ENCODE results near the gene PHACTR3. TPM values are rescaled to one million over a fixed set of nuclear protein-coding genes. Genes with fewer than 3 reads are reported as not detected.

The PHACTR3 gene
- total RNA-seq, 1 experiment from 2014 or later = 0.11 TPM

DNA sequence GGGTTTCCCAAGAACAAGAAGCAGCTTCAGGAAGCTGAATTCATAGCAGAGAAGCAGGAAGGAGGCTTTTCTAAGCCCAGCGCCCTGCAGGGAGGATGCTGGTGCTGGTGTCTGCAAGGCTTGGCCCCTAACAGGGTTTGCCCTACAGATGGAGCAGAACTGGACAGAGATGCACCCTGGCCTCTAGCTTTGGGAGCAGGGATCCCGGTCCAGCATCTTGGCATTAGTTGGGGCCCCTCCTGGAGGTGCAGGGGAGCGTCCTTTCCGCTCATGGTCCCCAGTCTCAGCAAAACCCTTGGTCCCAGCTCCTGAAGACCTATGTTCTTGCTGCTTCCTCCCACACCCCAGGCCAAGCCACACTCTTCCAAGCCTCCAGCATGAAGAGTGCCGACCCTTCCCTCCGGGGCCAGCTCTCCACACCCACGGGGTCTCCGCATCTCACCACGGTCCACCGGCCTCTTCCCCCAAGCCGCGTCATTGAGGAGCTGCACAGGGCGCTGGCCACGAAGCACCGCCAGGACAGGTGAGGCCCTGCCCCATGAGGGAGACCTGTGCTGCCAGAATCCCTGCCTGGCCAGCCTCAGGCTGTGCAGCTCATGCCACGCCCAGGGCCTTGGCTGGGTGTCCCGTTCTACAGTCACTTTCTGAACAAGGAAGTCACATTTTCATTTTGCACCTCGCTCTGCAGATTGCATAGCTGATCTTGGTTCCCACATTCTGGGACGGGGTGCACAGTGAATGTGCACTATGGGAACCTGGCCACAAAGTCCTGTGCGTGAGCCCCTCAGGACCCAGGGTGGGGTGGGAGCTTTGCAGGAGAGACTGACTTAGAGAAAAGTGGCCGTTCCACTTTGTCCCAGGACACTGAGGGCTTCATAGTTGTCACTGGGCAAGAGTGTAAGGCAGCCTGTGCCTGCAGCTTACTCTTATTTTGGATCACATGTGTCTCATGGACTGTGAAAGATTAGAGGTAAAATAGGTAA is 168.9 kb downstream of the PHACTR3 start:
- POLR2A ChIA-PET = no interaction called here
- no peaks in the 10 kb centered on the region for H3K9me3 Mint-ChIP-seq (ENCODE audit: unreplicated experiment)
- Histone ChIP-seq H3K36me3 (ENCODE audit: control insufficient read depth, insufficient read depth, low read length) (no peaks in the 10 kb centered on the region), H3K4me3 (ENCODE audit: low read depth, low read length) (no peak overlapping the region), H3K4me1 (no peaks in the 10 kb centered on the region), H3K9me3 (no peaks in the 10 kb centered on the region), H3K27me3 (replicated peaks; ENCODE audit: control insufficient read depth, insufficient read depth, low read length) (no peaks in the 10 kb centered on the region)
- H3K27me3 Mint-ChIP-seq (ENCODE audit: insufficient read depth, unreplicated experiment) = peaks cover 15% of the 10 kb centered on the region
- H3K36me3 Mint-ChIP-seq (ENCODE audit: insufficient read depth, unreplicated experiment) = no peaks in the 10 kb centered on the region
- no peaks in the 10 kb centered on the region for H3K4me1 Mint-ChIP-seq (ENCODE audit: low read depth, unreplicated experiment)
- no peak overlapping the region for H3K27ac Mint-ChIP-seq (ENCODE audit: unreplicated experiment)
- CTCF ChIA-PET = interaction anchor here (1.3 to 1.4 kb wide), 2 partner anchors 10 to 77 kb away, joined by 3 to 4 read pairs; no protein-coding TSS in a partner anchor
- no peak for TF ChIP-seq CTCF (IDR thresholded peaks at IDR 0.05; ENCODE audit: insufficient read depth in 1 of 2, low read depth in 1 of 2, low read length in 1 of 2, severe bottlenecking in 1 of 2, unreplicated experiment in 1 of 2)
- DNase-seq = peak in 1 of 2 experiments; percentile 44
- intact Hi-C loops (cut with micrococcal nuclease; ENCODE audit: unreplicated experiment) = no loop called here
- no peak overlapping the region for H3K4me3 Mint-ChIP-seq (ENCODE audit: unreplicated experiment)
- BruUV-seq (replicated peaks) = no TSS peak

DNA sequence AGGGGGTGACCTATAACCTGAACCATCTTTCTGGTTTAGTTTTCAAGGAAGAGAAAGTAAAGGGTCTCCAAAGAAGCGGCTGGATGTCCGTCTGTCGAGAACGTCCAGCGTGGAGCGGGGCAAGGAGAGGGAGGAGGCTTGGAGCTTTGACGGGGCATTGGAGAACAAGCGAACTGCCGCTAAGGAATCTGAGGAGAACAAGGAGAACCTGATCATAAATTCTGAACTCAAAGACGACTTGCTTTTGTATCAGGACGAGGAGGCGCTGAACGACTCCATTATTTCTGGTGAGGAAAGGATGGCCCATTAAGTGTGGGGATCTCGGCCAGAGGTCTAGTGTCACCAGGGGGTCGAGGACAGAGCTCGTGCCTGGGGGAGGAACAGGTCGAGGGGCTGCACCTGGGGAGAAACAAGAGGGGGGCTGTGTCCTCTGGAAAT is 169.9 kb downstream of the PHACTR3 start:
- intact Hi-C loops (cut with micrococcal nuclease; ENCODE audit: unreplicated experiment) = no loop called here
- Mint-ChIP-seq H3K27me3 (ENCODE audit: insufficient read depth, unreplicated experiment) (peaks cover 15% of the 10 kb centered on the region), H3K4me3 (ENCODE audit: unreplicated experiment) (no peak overlapping the region), H3K27ac (ENCODE audit: unreplicated experiment) (no peak overlapping the region), H3K9me3 (ENCODE audit: unreplicated experiment) (no peaks in the 10 kb centered on the region), H3K36me3 (ENCODE audit: insufficient read depth, unreplicated experiment) (no peaks in the 10 kb centered on the region), H3K4me1 (ENCODE audit: low read depth, unreplicated experiment) (no peaks in the 10 kb centered on the region)
- H3K4me1 ChIP-seq = no peaks in the 10 kb centered on the region
- POLR2A ChIA-PET = no interaction called here
- no peaks in the 10 kb centered on the region for H3K27me3 ChIP-seq (replicated peaks; ENCODE audit: control insufficient read depth, insufficient read depth, low read length)
- no peaks in the 10 kb centered on the region for H3K9me3 ChIP-seq
- TF ChIP-seq CTCF (IDR thresholded peaks at IDR 0.05; ENCODE audit: insufficient read depth in 1 of 2, low read depth in 1 of 2, low read length in 1 of 2, severe bottlenecking in 1 of 2, unreplicated experiment in 1 of 2) = no peak
- no TSS peak for BruUV-seq (replicated peaks)
- peak in 1 of 2 experiments; percentile 32 for DNase-seq
- no peak overlapping the region for H3K4me3 ChIP-seq (ENCODE audit: low read depth, low read length)
- CTCF ChIA-PET = interaction anchor here (1.3 kb wide), 1 partner anchor 76 kb away, joined by 3 read pairs; no protein-coding TSS in a partner anchor
- H3K36me3 ChIP-seq (ENCODE audit: control insufficient read depth, insufficient read depth, low read length) = no peaks in the 10 kb centered on the region

- peaks cover 18% of the 10 kb centered on the region for H3K27me3 Mint-ChIP-seq (ENCODE audit: insufficient read depth, unreplicated experiment)
- CTCF ChIA-PET = no interaction called here
- intact Hi-C loops (cut with micrococcal nuclease; ENCODE audit: unreplicated experiment) = no loop called here
- POLR2A ChIA-PET = no interaction called here
- H3K9me3 Mint-ChIP-seq (ENCODE audit: unreplicated experiment) = no peaks in the 10 kb centered on the region
- H3K36me3 Mint-ChIP-seq (ENCODE audit: insufficient read depth, unreplicated experiment) = no peaks in the 10 kb centered on the region
- BruUV-seq (replicated peaks) = no TSS peak
- TF ChIP-seq CTCF (IDR thresholded peaks at IDR 0.05; ENCODE audit: insufficient read depth in 1 of 2, low read depth in 1 of 2, low read length in 1 of 2, severe bottlenecking in 1 of 2, unreplicated experiment in 1 of 2) = no peak
- peak in 1 of 2 experiments; percentile 33 for DNase-seq
- no peaks in the 10 kb centered on the region for H3K4me1 ChIP-seq
- no peaks in the 10 kb centered on the region for H3K9me3 ChIP-seq
- no peaks in the 10 kb centered on the region for H3K4me1 Mint-ChIP-seq (ENCODE audit: low read depth, unreplicated experiment)
- H3K4me3 ChIP-seq (ENCODE audit: low read depth, low read length) = no peak overlapping the region
- no peak overlapping the region for H3K4me3 Mint-ChIP-seq (ENCODE audit: unreplicated experiment)
- H3K36me3 ChIP-seq (ENCODE audit: control insufficient read depth, insufficient read depth, low read length) = no peaks in the 10 kb centered on the region
- H3K27me3 ChIP-seq (replicated peaks; ENCODE audit: control insufficient read depth, insufficient read depth, low read length) = no peaks in the 10 kb centered on the region
- H3K27ac Mint-ChIP-seq (ENCODE audit: unreplicated experiment) = no peak overlapping the region
Observed at GRCh38 chr20:59774921-59775686, 170.8 kb downstream of the PHACTR3 start.
